Astrocyte of the hippocampus (primary cell): ENCODE results near the gene PTPRN2.

Experiments used
- DNase-seq: peaks from one replicate; pipeline ENCODE4 v3.0.0; 2011; ENCODE audit warnings: low read depth, low spot score

PTPRN2 gene

DNA sequence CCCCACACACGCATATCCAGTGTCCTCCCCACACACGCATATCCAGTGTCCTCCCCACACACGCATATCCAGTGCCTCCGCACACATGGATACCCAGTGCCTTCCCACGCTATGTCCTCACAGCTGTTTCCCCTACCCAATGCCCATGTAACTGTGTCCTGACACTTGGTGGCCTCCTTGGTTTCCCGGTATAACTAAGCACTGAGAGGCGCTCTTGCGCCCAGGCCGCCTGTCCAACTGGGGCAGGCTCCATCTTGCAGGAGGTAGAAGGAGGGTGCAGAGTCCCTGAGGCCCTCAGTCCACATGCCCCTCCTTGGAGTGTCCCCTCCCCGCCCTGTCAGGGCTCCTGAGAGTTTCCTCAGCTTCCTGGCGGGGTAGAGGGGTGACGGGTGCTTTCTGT lies 715.2 kb downstream of the PTPRN2 start:
- DNase-seq = no peak

DNA sequence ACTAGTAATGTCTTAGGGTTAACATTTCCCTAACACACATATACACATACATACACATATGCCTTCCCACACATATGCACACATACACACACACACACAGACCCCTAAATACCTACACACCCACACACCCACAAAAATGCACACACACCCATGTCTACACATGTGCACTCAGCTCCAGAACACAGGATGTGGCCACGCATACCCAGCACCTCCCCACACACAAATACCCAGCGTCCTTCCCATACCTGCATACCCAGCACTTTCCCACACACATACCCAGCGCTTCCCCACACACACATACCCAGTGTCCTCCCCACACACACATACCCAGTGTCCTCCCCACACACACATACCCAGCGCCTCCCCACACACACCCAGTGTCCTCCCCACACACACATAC lies 715.9 kb downstream of the PTPRN2 start:
- DNase-seq = no peak

DNA sequence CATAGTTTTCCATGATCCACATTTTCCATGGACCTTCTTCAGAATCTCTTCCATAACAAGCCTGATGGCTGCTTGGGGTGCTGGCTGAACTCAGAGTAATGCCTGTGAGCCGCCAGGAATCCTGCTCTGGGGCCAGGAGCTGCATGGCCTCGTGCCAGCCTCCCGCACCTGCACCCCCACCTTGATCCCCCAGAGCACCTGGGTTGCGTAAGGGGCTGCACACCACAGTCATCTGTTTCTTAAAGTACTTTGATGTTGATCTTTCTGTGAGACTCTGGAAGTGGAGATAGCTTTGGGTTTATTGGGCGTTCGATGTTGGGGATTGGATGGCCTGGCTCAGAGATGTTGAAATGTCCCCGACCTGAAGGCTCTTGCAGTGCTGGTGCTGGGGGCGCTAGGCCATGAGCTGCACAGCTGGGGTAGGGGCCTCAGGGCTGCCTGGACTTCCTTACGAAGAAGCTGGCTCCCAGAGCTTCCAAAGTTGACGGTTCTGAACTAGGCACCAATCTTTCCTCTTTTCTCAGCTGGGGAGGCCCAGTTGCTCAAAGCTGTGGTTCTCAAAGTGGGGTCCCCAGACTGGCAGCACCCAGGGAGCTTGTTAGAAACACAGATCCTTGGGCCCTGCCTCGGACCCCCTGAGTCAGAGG lies 716.9 kb downstream of the PTPRN2 start:
- DNase-seq = no peak

DNA sequence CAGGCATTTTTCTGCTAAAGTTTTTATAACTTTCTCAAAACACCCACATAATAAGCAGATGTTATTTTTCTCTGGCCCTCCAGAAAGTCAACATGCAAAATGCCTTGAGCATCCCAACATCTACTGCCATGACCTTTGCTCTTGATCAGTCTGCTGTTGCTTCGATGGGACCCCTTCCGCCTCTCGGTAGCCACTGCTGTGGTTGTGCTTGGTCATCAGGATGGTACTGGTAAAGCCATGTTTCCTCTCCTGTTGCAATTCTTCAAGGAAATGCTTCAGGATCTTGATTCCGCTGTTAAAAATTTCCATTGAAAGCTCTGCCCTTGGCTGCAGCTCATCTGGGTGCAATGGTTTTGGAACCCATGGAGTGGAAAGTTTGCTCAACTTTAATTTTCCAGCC lies 717.8 kb downstream of the PTPRN2 start:
- DNase-seq = no peak

DNA sequence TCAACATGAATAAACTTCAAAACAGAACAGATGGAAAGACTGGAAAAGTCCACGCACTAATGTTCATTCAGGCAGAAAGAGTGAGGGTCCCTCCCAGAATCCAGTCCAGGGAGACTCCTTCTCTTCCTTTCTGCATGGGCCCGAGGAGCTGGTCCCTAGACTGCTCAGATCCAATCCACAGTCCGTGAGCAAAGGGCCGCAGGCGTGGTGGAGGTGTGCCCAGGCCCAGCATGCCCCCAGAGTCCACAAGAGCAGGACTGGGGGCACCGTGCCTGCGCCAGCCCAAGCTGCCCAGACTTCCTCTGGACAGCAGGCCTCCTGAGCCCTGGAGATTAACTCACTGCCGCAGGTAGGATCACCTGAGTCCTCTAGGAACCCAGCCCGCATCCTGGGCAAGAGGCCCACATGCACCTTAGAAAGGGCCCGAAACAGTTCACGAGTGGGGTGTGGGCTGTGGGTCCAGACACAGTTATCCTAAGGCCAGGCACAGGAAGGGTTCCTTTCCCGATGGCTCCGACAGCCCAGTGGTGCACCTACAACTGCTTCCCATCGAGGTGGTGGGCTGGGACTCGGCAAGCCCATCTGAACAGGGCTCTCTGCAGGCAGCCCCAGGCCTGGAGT lies 719.8 kb downstream of the PTPRN2 start:
- DNase-seq = no peak

DNA sequence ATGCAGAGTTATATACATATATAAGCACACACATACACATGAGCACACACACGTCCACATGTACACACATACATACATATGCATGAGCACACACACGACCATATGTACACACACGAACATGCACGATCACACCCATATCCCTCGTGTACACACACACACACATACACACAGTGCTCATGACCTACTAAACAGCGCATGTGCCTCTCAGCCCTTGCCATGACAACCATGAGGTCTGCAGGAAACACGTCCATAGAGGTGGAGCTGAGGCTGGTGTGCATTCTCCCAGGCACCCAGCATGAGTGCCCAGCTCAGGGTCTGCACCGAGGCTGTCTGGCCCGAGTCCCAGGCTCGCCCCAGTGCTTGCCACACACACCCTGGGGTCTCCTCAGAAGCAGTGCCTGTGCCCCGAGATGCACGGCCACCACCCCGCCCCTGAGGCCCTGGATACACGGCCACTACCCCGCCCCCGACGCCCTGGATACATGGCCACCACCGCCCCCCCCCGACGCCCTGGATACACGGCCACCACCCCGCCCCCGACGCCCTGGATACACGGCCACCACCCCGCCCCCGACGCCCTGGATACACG lies 721.2 kb downstream of the PTPRN2 start:
- no peak for DNase-seq

DNA sequence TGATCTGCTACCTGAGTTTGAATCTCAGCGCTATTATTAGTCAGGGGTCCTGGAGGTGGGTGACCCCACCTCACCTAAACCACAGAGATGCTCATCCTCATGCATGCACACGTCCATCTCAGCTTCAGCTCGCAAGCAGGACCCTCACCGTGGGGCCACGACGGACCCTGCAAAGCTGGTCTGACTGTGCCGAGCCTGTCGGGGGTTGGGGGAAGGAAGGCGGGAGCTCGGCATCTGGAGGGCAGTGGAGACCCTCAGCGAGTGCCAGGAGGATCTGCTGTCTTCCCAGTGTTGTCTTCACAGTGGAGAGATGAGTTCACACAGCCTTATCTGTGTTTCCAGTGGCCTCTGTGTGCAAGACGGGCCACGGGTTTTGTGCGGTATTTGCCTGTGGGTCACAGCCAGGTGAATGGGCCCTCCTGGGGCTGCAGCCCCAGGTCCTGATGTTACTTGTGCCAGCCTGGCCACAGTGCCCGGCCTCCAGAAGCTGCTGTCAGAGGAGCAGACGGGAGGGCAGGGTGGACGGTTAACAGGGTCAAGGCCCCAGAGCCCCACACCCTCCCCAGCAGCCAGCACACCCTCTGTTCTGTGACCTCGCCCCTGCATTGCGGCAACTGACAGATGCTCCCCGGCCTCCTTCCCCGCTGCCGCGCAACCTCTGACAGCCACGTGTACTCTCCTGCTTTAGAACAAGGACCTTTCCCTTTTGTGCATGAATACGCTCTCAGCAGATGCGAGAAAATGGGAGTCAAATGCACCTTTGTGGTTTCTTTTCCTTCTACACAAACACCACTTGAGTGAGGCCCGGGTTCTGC lies 722.1 kb downstream of the PTPRN2 start:
- no peak for DNase-seq

DNA sequence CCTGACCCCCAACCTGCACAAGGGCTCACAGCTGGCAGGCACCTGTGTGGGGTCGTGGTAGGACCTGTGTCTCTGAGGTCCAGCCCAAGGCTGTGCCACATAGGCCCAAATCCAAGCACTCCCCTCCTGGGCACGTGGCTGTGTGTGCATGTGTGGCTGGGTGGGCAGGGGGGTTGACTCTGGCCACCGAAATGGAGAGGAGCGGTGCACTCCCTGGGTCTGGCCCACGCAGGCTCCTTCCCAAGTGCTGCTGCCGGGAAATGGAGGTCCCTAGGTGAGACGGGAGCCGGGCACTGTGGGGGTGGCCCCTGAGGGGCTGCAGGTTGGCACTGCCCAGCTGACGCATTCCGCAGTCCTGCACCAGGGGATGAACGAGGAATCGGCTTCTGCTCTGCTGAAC lies 722.7 kb downstream of the PTPRN2 start:
- DNase-seq = no peak

DNA sequence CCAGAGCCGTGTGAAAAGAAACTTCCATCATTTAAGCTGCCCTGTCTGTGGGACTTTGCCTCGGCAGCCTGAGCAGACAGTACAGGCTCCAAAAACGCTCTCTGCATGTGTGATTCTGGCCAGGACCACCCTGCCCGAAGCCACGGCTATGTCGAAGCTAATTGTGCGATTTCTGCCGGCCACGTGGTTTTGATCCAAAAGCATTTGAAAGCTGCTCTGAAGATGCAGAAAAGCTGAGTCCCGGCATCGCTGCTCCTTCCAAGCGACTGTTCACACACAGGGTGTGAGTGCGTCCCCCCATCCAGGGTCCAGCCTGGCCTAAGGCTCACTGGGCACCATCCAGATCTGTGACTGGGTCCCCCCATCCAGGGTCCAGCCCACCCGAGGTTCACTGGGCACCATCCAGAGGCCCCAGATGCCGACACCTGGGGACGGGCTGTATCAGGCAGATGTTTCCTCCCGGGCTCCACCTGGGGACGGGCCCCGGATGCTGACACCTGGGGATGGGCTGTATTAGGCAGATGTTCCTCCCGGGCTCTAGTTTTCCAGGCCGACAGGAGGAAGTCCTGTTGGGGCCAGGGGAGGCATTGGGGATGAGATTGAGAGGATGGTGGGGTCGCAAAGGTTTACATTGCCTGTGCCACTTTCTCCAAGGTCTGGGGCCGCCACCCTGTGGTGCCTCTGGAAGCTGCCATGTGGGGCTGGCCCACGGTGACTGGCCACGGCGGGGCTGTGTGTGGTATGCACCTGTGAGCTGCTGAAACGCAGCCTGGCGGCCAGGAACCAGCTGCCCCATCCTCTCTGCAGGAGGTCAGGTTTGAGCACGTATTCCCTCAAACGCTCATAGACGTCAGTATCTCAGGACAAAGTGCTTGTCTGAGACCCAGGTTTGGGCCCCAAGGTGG lies 723.5 kb downstream of the PTPRN2 start:
- DNase-seq = no peak

DNA sequence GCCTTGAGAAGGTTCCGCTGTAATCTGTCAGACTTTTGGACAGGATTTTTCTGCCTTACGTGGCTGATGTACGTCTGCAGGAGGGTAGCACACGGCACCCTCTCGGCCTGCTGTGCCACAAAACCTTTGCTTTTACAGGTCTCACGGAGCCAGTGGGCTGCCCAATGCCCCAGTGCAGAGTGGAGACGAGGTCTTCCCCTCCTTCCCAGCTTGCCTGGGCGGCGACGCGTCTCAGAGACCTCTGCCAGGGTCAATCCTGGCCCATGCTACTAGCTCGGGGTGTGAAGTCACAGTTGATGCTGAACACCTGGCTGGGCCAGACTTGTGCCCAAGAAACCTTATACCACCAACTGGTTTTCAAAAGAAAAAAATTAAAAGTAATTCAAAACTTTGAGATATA lies 724.4 kb downstream of the PTPRN2 start:
- DNase-seq = no peak

DNA sequence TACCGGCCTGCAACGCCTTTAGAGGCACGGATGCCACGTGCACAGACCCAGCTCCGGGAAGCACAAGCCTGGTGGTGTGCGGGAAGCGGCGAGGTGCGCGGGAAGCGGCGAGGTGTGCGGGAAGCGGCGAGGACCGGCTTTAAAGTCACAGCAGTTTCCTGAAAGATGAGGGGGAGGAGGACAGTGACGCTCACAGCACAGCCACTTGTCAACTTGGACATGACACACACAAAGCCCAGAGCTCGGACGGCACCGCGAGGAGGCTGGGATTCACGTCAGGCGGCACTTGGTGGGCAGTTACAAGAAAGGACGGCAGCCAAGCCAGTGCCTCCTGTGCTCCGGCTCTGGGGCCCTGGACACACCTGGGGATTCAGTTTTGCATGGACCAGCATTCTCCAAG lies 724.9 kb downstream of the PTPRN2 start:
- no peak for DNase-seq

DNA sequence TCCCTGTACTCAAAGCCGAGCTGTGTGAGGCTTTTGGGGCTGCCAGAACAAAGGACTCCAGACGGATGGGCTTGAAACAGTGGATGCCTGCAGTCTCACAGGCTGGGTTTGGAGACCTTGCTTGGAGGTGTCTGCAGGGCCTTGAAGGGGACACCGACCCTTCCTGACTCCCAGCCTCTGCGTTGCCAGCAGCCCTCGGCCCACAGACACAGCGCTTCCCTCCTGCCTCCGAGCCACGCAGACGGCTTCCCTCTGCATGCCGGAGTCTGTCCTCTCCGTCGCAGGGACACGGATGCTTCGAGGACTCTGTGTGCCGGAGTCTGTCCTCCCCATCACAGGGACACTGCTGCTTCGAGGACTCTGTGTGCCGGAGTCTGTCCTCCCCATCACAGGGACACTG lies 726.1 kb downstream of the PTPRN2 start:
- no peak for DNase-seq

DNA sequence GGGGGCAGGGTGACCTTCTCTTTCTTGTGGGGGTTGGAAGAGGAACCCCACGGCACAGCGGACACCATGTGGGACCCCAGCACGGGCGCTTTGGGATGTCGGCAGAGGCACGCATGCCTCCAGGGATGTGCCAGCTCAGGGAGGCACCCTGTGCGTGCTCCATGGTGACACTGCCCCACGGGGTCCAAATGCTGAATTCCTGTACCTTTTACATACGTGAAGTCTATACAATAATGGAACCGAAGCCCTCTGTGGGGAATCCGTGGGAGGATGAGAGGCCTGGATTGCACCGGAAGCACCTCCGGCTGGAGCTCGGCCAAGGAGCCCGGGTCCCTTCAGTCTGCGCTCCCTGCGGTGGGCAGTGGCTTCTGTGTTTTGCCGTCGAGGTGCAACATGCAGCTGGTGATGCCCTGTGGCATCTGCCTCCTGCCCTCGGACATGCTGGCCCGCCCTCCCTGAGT lies 726.6 kb downstream of the PTPRN2 start:
- DNase-seq = no peak

DNA sequence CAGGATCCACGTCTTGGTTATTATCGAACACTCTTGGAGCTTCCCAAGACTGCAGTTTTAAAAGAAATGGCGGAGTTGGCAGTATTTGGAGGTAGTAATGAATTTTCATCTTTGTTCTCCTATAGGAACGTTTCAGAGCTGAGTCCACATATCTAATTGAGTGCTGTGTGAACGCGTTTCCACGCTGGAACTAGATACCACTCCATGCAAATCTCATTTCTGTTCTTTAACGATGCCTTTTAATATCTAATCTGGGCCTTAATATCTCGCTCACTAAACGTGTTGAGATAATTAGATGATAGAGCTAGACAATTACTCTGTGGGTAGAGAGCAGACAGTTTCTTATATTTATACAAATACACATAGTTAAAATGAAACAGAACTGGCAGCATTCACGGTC lies 727.2 kb downstream of the PTPRN2 start:
- no peak for DNase-seq

DNA sequence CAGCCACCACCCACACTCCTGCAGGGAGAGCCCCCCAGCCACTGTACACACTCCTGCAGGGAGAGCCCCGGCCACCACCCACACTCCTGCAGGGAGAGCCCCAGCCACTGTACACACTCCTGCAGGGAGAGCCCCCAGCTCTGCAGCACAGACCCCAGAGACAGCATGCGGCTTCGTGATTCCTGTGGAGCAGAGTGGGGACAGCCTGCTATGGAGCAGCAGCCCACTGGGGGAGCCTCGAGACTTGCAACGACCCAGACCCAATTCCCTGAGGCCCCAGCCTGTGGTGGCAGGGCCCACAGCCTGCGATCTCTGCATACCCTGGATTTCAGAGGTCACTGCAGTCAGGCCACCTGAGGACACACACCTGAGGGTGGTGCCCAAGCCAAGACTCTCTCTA lies 727.7 kb downstream of the PTPRN2 start:
- no peak for DNase-seq

DNA sequence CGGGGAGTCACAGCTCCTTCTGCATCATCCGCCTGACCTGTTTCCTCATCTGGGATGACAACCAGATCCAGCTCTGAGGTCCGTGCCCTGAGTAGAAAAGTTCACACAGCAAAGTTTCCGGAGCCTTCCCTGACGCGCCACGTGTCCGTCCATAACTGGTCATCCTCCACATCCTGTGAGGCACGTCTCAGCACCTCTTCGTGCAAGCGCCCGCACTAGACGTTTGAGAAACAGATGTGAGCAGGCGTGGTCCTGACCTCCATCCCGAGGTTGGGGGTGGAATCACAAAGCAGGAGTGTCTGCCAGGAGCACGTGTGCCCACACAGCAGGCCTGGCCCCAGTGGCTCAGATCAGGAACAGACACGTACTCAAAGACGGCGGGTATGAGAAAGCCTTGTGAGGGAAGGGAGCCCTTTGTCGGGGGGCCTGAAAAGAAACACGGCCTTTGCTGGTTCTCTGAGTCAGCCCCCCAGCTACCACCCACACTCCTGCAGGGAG lies 730.0 kb downstream of the PTPRN2 start:
- DNase-seq = no peak

DNA sequence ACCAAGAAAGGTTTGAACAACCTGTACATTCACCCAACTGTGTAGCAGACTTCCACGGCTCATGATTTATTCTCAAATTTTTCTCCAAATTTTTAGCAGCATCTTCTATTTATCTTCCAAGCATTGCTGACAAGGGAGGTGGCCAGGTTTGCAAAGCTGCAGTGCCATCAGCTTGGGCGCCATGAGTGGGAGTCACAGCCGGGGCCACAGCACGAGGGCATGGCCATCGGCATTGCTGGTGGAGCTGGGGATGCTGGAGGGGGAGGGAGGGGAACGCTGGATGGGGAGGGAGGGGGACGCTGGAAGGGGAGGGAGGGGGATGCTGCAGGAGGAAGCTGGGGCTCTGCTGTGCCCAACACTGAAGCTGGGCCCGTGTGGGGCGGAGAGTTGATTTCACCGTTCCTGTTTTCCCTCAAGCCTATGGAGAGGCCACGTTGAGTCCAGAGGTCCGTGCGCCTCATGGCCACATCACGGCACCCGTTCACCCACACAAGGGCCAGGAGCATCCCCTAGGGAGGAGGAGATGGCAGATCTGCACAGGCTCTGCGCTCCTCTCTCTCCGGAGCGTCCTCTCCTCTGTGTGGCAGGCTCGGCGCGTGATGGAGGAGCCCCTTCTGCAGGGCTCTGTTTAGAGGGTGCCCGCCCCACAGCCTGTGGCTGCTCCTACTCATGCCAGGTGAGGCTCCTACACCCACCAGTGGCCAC lies 730.6 kb downstream of the PTPRN2 start:
- no peak for DNase-seq

DNA sequence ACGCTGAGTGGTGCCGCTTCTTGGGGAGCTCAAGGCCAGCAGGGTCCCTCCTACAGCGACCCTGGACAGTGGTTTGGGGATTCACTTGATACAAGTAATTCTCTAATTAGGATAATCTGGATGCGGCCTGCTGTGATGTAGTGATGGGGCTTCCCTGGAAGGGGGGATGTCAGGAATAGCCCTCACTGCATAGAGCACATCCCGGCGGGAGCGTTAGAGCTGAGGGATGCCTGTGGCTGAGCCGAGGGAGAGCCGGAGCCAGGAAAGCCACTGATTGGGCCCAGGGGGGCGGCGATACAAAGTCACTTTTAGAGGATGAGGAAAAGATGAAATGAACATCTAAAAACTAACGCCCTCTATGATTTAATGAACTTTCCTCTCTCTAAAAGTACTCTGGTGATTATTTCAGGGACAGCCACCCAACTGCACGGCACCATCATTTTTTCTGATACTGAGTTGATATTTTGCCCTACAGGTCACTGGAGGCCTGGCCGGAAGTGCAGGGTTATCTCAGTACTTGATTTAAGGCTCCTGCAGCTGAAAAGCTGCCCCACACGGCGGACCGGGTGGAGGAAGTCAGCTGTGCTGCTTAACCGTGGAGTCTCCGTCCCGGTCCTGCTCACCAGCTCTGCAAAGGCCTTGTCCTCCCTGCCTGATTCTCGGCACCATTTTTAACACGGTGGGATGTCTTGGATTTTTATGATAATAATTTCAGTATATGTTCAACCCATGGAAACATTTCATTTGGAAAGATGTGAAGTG lies 732.0 kb downstream of the PTPRN2 start:
- no peak for DNase-seq

DNA sequence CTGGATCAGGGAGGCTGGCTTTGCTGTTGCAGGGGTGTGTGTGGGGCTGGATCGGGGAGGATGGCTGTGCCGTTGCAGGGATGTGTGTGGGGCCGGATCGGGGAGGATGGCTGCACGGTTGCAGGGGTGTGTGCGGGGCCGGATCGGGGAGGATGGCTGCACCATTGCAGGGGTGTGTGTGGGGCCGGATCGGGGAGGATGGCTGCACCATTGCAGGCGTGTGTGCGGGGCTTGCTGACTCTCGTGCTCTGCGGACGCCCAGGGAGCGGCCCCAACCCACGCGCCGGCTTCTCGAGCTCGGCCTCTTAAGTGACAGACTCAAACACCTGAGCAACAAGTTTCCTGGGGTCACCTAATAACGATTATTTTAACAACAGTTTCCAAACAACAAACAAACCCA lies 732.6 kb downstream of the PTPRN2 start:
- no peak for DNase-seq
